ENCODE results near the gene NUP205.

DNA sequence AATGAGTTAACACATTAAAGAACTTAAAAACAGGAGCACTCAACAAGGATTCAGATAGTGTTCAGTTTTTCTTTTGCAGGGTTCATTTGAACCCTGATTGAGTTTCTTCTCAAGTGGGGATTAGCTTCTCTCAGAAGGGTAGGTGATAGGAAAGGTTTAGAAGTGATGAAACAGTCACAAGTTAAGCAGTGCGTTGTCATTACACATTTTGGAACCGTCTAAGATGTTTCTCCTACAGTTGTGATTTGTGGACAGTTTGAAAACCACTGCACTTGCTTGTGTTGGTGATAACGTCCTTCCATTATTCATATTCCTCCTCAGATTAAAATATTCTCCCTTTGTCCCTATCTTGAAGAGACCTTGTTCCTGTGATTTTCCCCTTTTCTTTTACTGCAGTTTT is 107.3 kb downstream of the NUP205 start:
- TF ChIP-seq ZNF800 (CRISPR knock-in tag; IDR thresholded peaks at IDR 0.05) = no peak
- no peak for TF ChIP-seq ZNF510 (CRISPR knock-in tag; IDR thresholded peaks at IDR 0.05; ENCODE audit: low read depth)
- no peak for TF ChIP-seq HOXA7 (CRISPR knock-in tag; IDR thresholded peaks at IDR 0.05)
- TF ChIP-seq SMARCE1 (IDR thresholded peaks at IDR 0.05; ENCODE audit: borderline replicate concordance) = no peak

Measured in HepG2 (cell line).